Heart left ventricle (tissue), 16 donors: ENCODE measurements around the gene ACADSB. TPM values are rescaled to one million over a fixed set of nuclear protein-coding genes. Genes with fewer than 3 reads are reported as not detected.

Experiments
- ATAC-seq, 4 donors: fragments of 200-7000 bp; cut with Tn5 transposase; one replicate each; pipeline ENCODE4 v1.9.1; 2020 to 2022; ENCODE audit warnings: moderate library complexity in 4 of 4, mild to moderate bottlenecking in 3 of 4, moderate number of reproducible peaks in 1 of 4
- DNase-seq, 5 donors: peaks; one replicate each; pipeline ENCODE4 v3.0.0-alpha.2; 2020
- H3K27ac ChIP-seq, 12 donors: fragments of 200-600 bp; sonication (generic) in 4 of 12; one replicate each; pipeline versions ENCODE4 v1.5.0 to v1.8.0; 2016 to 2022; ENCODE audit warnings: mild to moderate bottlenecking in 2 of 12
- H3K27me3 ChIP-seq, 9 donors: fragments of 200-600 bp; sonication (generic) in 2 of 9; one replicate each; pipeline versions ENCODE4 v1.5.1 to v1.8.0; 2016 to 2022; ENCODE audit warnings: mild to moderate bottlenecking in 3 of 9
- H3K36me3 ChIP-seq, 9 donors: fragments of 200-600 bp; sonication (generic) in 2 of 9; one replicate each; pipeline versions ENCODE4 v1.5.0 to v1.8.0; 2018 to 2022; ENCODE audit warnings: mild to moderate bottlenecking in 2 of 9
- H3K4me1 ChIP-seq, 12 donors: fragments of 200-600 bp; sonication (generic) in 4 of 12; one replicate each; pipeline versions ENCODE4 v1.5.0 to v1.8.0; 2016 to 2022; ENCODE audit warnings: mild to moderate bottlenecking in 3 of 12
- H3K4me3 ChIP-seq, 12 donors: fragments of 200-600 bp; sonication (generic) in 4 of 12; one replicate each; pipeline versions ENCODE4 v1.5.0 to v1.8.0; 2017 to 2022; ENCODE audit warnings: mild to moderate bottlenecking in 9 of 12, moderate library complexity in 4 of 12
- H3K9me3 ChIP-seq, 12 donors: fragments of 200-600 bp; sonication (generic) in 4 of 12; one replicate each; pipeline versions ENCODE4 v1.5.0 to v1.8.0; 2016 to 2022; ENCODE audit warnings: mild to moderate bottlenecking in 1 of 12
- CTCF ChIP-seq, 12 donors: fragments of 200-600 bp; sonication (generic) in 4 of 12; IDR thresholded peaks; one replicate each; pipeline versions ENCODE4 v1.5.0 to v1.8.0; 2018 to 2022; ENCODE audit warnings: antibody characterized with exemption in 12 of 12, mild to moderate bottlenecking in 5 of 12
- POLR2A ChIP-seq, 2 donors: fragments of 450-650 bp; IDR thresholded peaks; one replicate each; pipeline ENCODE4 v1.6.1; 2017; ENCODE audit warnings: antibody characterized with exemption in 2 of 2, mild to moderate bottlenecking in 2 of 2, moderate library complexity in 2 of 2
- whole genome bisulfite sequencing, 4 donors: extraction: QIAGEN DNeasy Blood & Tissue Kit in 2 of 4; methylation state at CpG; one replicate each; pipeline versions ENCODE4 v1.1.5 to v1.1.7; 2013 to 2018; 5-methylcytosine and 5-hydroxymethylcytosine counted together
- intact Hi-C, 10 donors: fragments of 100-400 bp; cut with DNase I; formaldehyde crosslinking; loops; one replicate each; pipeline versions ENCODE4 v1.11.1 to v1.14.2; 2022
- polyA plus RNA-seq, 2 donors: library from polyadenylated mRNA; stranded (reverse); fragments of 200-250 nt; gene quantifications; one replicate each; pipeline ENCODE4 v1.2.3, GENCODE V29; 2013
- total RNA-seq, 9 donors: library from RNA; depleted of rRNA in 2 of 9; stranded (reverse); fragments of >200 nt in 2 of 9; fragmentation: NEBNext Ultra II Directional in 3 of 9; extraction: Animal tissue kit (Norgen Biotek cat#: 25700) in 3 of 9; gene quantifications; one replicate each; pipeline versions ENCODE4 v1.1.0 to v1.2.4, GENCODE V29; 2016 to 2023
- donor health status: ischemic (EF 13 %, LVEDD 7.1; RV severe dilation, severe dysfunction).
- donor health status: healthy with polysubstance abuse.
- donor health status: DM: no; HTN: yes; CAD: no.
- donor health status: DM: no; HTN: no; CAD: no.
- donor health status: ischemic (EF 25% LVEDD 6.9; RV normal size, moderate dysfunction).
- donor health status: ischemic (EF 25% LVEDD 5.7; RV mildly dilated, moderate dysfunction).
- donor health status: healthy.
- donor health status: DM: yes; HTN: yes; CAD: no.
- donor health status: ischemic (EF 35%, LVEDD 5.7; RV mildly dilated, moderate dysfunction).
- donor health status: nonischemic (EF 11% LVEDD 7.7; RV severe dilation, severe dysfunction).
- donor health status: DM: yes; HTN: yes; CAD: no.
- donor health status: PGD.
- donor health status: ischemic (EF 29% LVEDD 5.4; RV normal size, mild dysfunction).
- donor health status: nonischemic (EF 23%, LVEDD 6.1; RV moderate dilation, normal function).

ACADSB gene
- total and polyA plus RNA-seq, 11 donors, result 9.6 to 102 (median 53.4) TPM

GRCh38 chr10:123024540-123024939 is 15.7 kb downstream of the ACADSB start:
- Histone ChIP-seq H3K27ac (no peak overlapping the region), H3K27me3 (no peaks in the 10 kb centered on the region), H3K4me1 (peaks cover 0 to 6% (median 0%) of the 10 kb centered on the region in 12 donors), H3K36me3 (no peaks in the 10 kb centered on the region), H3K9me3 (no peaks in the 10 kb centered on the region), H3K4me3 (no peak overlapping the region)
- no peak for ATAC-seq
- DNase-seq, result no peak
- WGBS, 4 donors, result 91 to 98% (median 91%) methylated on average over 2 of the region's 2 CpGs
- TF ChIP-seq POLR2A (IDR thresholded peaks at IDR 0.05), result no peak
- no peak for TF ChIP-seq CTCF (IDR thresholded peaks at IDR 0.05)
- intact Hi-C loops, result no loop called here

- WGBS, 4 donors, result 50 to 71% (median 57%) methylated on average over 1 of the region's 1 CpG
- no peaks in the 10 kb centered on the region for H3K36me3 ChIP-seq
- DNase-seq (no peak), ATAC-seq (no peak)
- H3K4me1 ChIP-seq, result peaks cover 0 to 6% (median 0%) of the 10 kb centered on the region in 12 donors
- no peak overlapping the region for H3K4me3 ChIP-seq
- H3K27ac ChIP-seq, result no peak overlapping the region
- no peaks in the 10 kb centered on the region for H3K27me3 ChIP-seq
- TF ChIP-seq POLR2A (IDR thresholded peaks at IDR 0.05) (no peak), CTCF (IDR thresholded peaks at IDR 0.05) (no peak)
- no peaks in the 10 kb centered on the region for H3K9me3 ChIP-seq
- intact Hi-C loops, result no loop called here
Measured at GRCh38 chr10:123026302-123026701, 17.5 kb downstream of the ACADSB start.

GRCh38 chr10:123027861-123028260 is 19.1 kb downstream of the ACADSB start:
- Histone ChIP-seq H3K36me3 (peaks cover 0 to 2% (median 0%) of the 10 kb centered on the region in 9 donors), H3K4me1 (no peaks in the 10 kb centered on the region), H3K27me3 (no peaks in the 10 kb centered on the region), H3K9me3 (no peaks in the 10 kb centered on the region), H3K27ac (no peak overlapping the region), H3K4me3 (no peak overlapping the region)
- DNase-seq (no peak), ATAC-seq (no peak)
- TF ChIP-seq CTCF (IDR thresholded peaks at IDR 0.05) (no peak), POLR2A (IDR thresholded peaks at IDR 0.05) (no peak)
- intact Hi-C loops, result no loop called here

GRCh38 chr10:123031124-123031523 is 22.3 kb downstream of the ACADSB start:
- intact Hi-C loops, result no loop called here
- WGBS, 4 donors, result 63 to 89% (median 83%) methylated on average over 1 of the region's 1 CpG
- no peaks in the 10 kb centered on the region for H3K4me1 ChIP-seq
- no peaks in the 10 kb centered on the region for H3K9me3 ChIP-seq
- no peak overlapping the region for H3K27ac ChIP-seq
- H3K36me3 ChIP-seq, result peaks cover 0 to 22% (median 8%) of the 10 kb centered on the region in 9 donors
- no peak overlapping the region for H3K4me3 ChIP-seq
- TF ChIP-seq POLR2A (IDR thresholded peaks at IDR 0.05) (no peak), CTCF (IDR thresholded peaks at IDR 0.05) (no peak)
- no peaks in the 10 kb centered on the region for H3K27me3 ChIP-seq
- no peak for ATAC-seq
- DNase-seq, result no peak
